Liver (tissue), 9 donors: ENCODE measurements around the gene DPP6. TPM values are rescaled to one million over a fixed set of nuclear protein-coding genes. Genes with fewer than 3 reads are reported as not detected.

Source experiments
- DNase-seq: peaks from one replicate; pipeline ENCODE4 v3.0.0-alpha.2; 2017; ENCODE audit warnings: low spot score
- H3K27ac ChIP-seq, 2 donors: one replicate each; pipeline ENCODE4 v1.7.0; 2013; ENCODE audit warnings: inconsistent platforms in 2 of 2, low read length in 2 of 2, control low read depth in 1 of 2, low read depth in 1 of 2, mild to moderate bottlenecking in 1 of 2
- H3K27me3 ChIP-seq, 4 donors: one replicate each; pipeline versions ENCODE4 v1.6.1 to v1.7.0; 2013; ENCODE audit warnings: low read length in 3 of 4, inconsistent platforms in 1 of 4, mild to moderate bottlenecking in 1 of 4, moderate library complexity in 1 of 4; ENCODE audit not compliant: control insufficient read depth in 4 of 4, insufficient read depth in 4 of 4
- H3K36me3 ChIP-seq, 4 donors: one replicate each; pipeline versions ENCODE4 v1.6.1 to v1.7.0; 2013; ENCODE audit warnings: low read length in 3 of 4, mild to moderate bottlenecking in 3 of 4, low read depth in 1 of 4, moderate library complexity in 1 of 4; ENCODE audit not compliant: control insufficient read depth in 4 of 4, insufficient read depth in 3 of 4
- H3K4me1 ChIP-seq, 4 donors: one replicate each; pipeline versions ENCODE4 v1.6.1 to v1.7.0; 2013; ENCODE audit warnings: low read length in 3 of 4, mild to moderate bottlenecking in 3 of 4, moderate library complexity in 1 of 4; ENCODE audit not compliant: control insufficient read depth in 4 of 4, insufficient read depth in 4 of 4
- H3K4me3 ChIP-seq, 3 donors: one replicate each; pipeline versions ENCODE4 v1.6.1 to v1.7.0; 2013; ENCODE audit warnings: low read length in 3 of 3, control low read depth in 1 of 3, low read depth in 1 of 3, mild to moderate bottlenecking in 1 of 3
- H3K9ac ChIP-seq, 2 donors: one replicate each; pipeline ENCODE4 v1.7.0; 2013; ENCODE audit warnings: low read length in 2 of 2, mild to moderate bottlenecking in 2 of 2, moderate library complexity in 2 of 2, control low read depth in 1 of 2, low read depth in 1 of 2
- H3K9me3 ChIP-seq, 4 donors: one replicate each; pipeline versions ENCODE4 v1.6.1 to v1.7.0; 2013; ENCODE audit warnings: low read length in 3 of 4; ENCODE audit not compliant: control insufficient read depth in 4 of 4
- EGR1 ChIP-seq, 2 donors: IDR thresholded peaks; 2 replicates each; pipeline ENCODE4 v1.6.1; 2016 to 2018; ENCODE audit warnings: antibody characterized with exemption in 2 of 2, low read depth in 2 of 2
- FOXA1 ChIP-seq: IDR thresholded peaks from 2 replicates; pipeline ENCODE4 v1.6.1; 2016; ENCODE audit warnings: antibody characterized with exemption
- FOXA2 ChIP-seq: IDR thresholded peaks from 2 replicates; pipeline ENCODE4 v1.6.1; 2016; ENCODE audit warnings: antibody characterized with exemption
- GABPA ChIP-seq, 2 donors: IDR thresholded peaks in 1 of 2; conservative IDR thresholded peaks in 1 of 2; 2 replicates each; pipeline ENCODE4 v1.6.1; 2016; ENCODE audit warnings: antibody characterized with exemption in 2 of 2, mild to moderate bottlenecking in 1 of 2, moderate library complexity in 1 of 2
- HNF4G ChIP-seq: IDR thresholded peaks from 2 replicates; pipeline ENCODE4 v1.6.1; 2016; ENCODE audit warnings: antibody characterized with exemption
- JUND ChIP-seq, 2 donors: IDR thresholded peaks; 2 replicates each; pipeline ENCODE4 v1.6.1; 2016; ENCODE audit warnings: antibody characterized with exemption in 2 of 2
- NR2F2 ChIP-seq: IDR thresholded peaks from 2 replicates; pipeline ENCODE4 v1.6.1; 2016; ENCODE audit warnings: antibody characterized with exemption
- RAD21 ChIP-seq, 2 donors: IDR thresholded peaks; 2 replicates each; pipeline ENCODE4 v1.6.1; 2016; ENCODE audit warnings: antibody characterized with exemption in 2 of 2, mild to moderate bottlenecking in 2 of 2
- RXRA ChIP-seq, 2 donors: IDR thresholded peaks; 2 replicates each; pipeline ENCODE4 v1.6.1; 2017 to 2018; ENCODE audit warnings: antibody characterized with exemption in 2 of 2, mild to moderate bottlenecking in 1 of 2
- SP1 ChIP-seq: IDR thresholded peaks from 2 replicates; pipeline ENCODE4 v1.6.1; 2018; ENCODE audit warnings: antibody characterized with exemption, mild to moderate bottlenecking
- TAF1 ChIP-seq: conservative IDR thresholded peaks from 2 replicates; pipeline ENCODE4 v1.6.1; 2016; ENCODE audit warnings: antibody characterized with exemption, mild to moderate bottlenecking
- WGBS: extraction: QIAGEN DNeasy Blood & Tissue Kit; methylation state at CpG from one replicate; pipeline ENCODE4 v1.1.7; 2013; 5-methylcytosine and 5-hydroxymethylcytosine counted together
- polyA plus RNA-seq, 2 donors: library from polyadenylated mRNA; stranded (reverse) in 1 of 2; unstranded in 1 of 2; fragments of 200-250 nt in 1 of 2; fragments of >200 nt in 1 of 2; fragmentation: Nextera tagmentation in 1 of 2; extraction: Ambion mirVana in 1 of 2; gene quantifications; one replicate each; pipeline versions ENCODE4 v1.2.1 to v1.2.3, GENCODE V29; 2013 to 2015
- total RNA-seq, 2 donors: library from RNA; depleted of rRNA; stranded (reverse); fragments of >200 nt; gene quantifications; one replicate each; pipeline ENCODE4 v1.2.3, GENCODE V29; 2014
- TF ChIP-seq, protein P1 (sequence below): IDR thresholded peaks from 2 replicates; pipeline ENCODE4 v1.6.1; 2016; ENCODE audit warnings: antibody characterized with exemption
- TF ChIP-seq, protein P2 (sequence below): fragments of 150-350 bp; IDR thresholded peaks from 2 replicates; pipeline ENCODE4 v1.5.1; 2017; ENCODE audit warnings: improper control_type of control experiment, low read depth, low read length; ENCODE audit not compliant: missing input control
- TF ChIP-seq, protein P3 (sequence below): IDR thresholded peaks from 2 replicates; pipeline ENCODE4 v1.6.1; 2016; ENCODE audit warnings: antibody characterized with exemption, mild to moderate bottlenecking
- TF ChIP-seq, protein P4 (sequence below): IDR thresholded peaks from 2 replicates; pipeline ENCODE4 v1.6.1; 2016; ENCODE audit warnings: antibody characterized with exemption
- donor health status: healthy.
- donor health status: healthy.
- donor health status: healthy.
- donor health status: healthy.
- donor health status: healthy.

The DPP6 gene
- total and polyA plus RNA-seq, 4 donors = 0.01 TPM; not detected in 3

DNA sequence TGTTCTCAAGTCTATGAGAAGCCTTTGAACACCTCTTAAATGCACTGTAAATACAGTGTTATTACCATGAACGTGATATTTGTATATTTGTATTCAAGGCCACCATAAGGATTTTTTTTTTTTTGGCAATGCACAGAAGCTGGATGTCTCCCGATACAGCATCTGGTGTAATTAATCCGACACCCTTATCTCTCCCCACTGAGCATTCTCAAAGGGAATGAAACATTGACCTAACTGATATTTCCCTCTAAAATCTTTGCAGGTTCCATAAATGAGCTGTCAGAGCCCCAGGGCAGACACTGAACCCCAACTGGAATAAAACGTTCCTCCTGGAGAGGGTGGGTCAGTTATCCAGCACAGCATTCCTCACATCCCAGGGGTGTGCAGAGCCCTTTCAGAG is 634.1 kb downstream of the DPP6 start:
- 56% methylated on average over 4 of the region's 4 CpGs for WGBS
- no peak for DNase-seq

DNA sequence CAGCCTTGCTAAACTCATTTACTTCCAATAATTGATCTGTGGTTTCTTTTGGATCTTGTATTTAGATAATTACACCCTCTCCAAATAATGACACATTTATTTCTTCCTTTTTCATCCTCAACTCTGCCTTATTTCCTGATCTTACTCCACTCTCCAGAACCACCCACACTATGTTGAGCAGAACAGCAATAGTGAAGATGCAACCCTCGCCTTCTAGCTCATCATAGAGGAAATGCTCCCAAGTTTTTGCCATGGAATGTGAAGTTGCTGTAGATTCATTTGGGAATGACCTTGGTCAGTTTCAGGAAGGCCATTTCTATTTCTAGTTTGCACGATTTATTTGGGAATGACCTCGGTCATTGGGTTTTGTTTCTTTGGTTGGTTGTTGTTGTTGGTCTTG is 636.8 kb downstream of the DPP6 start:
- TF ChIP-seq TAF1 (no peak), NR2F2 (no peak), JUND (IDR thresholded peaks at IDR 0.05) (no peak), RAD21 (IDR thresholded peaks at IDR 0.05) (no peak), FOXA2 (no peak), GABPA (IDR thresholded peaks at IDR 0.05 in 1 of 2, conservative IDR thresholded peaks at IDR 0.05 in 1 of 2) (no peak)
- Histone ChIP-seq H3K36me3 (no peaks in the 10 kb centered on the region), H3K4me3 (no peak overlapping the region), H3K9ac (no peak overlapping the region), H3K4me1 (no peaks in the 10 kb centered on the region), H3K27ac (no peak overlapping the region), H3K27me3 (peaks cover 0 to 7% (median 0%) of the 10 kb centered on the region in 4 donors), H3K9me3 (no peaks in the 10 kb centered on the region)
- DNase-seq = no peak
- WGBS = 71% methylated on average over 3 of the region's 3 CpGs

More for the DNA sequence above, 634.1 kb downstream of the DPP6 start:
- Histone ChIP-seq H3K4me3 (no peak overlapping the region), H3K27ac (no peak overlapping the region), H3K4me1 (no peaks in the 10 kb centered on the region), H3K9ac (no peak overlapping the region), H3K9me3 (no peaks in the 10 kb centered on the region), H3K36me3 (no peaks in the 10 kb centered on the region), H3K27me3 (peaks cover 0 to 8% (median 0%) of the 10 kb centered on the region in 4 donors)
- TF ChIP-seq JUND (IDR thresholded peaks at IDR 0.05) (no peak), RXRA (IDR thresholded peaks at IDR 0.05) (no peak), TAF1 (no peak), SP1 (no peak), FOXA1 (no peak), RAD21 (IDR thresholded peaks at IDR 0.05) (no peak), HNF4G (no peak), EGR1 (IDR thresholded peaks at IDR 0.05; ENCODE audit: low read depth in 2 of 2) (no peak)
- TF ChIP-seq, protein P1, sequence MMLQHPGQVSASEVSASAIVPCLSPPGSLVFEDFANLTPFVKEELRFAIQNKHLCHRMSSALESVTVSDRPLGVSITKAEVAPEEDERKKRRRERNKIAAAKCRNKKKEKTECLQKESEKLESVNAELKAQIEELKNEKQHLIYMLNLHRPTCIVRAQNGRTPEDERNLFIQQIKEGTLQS = no peak
- TF ChIP-seq, protein P2, sequence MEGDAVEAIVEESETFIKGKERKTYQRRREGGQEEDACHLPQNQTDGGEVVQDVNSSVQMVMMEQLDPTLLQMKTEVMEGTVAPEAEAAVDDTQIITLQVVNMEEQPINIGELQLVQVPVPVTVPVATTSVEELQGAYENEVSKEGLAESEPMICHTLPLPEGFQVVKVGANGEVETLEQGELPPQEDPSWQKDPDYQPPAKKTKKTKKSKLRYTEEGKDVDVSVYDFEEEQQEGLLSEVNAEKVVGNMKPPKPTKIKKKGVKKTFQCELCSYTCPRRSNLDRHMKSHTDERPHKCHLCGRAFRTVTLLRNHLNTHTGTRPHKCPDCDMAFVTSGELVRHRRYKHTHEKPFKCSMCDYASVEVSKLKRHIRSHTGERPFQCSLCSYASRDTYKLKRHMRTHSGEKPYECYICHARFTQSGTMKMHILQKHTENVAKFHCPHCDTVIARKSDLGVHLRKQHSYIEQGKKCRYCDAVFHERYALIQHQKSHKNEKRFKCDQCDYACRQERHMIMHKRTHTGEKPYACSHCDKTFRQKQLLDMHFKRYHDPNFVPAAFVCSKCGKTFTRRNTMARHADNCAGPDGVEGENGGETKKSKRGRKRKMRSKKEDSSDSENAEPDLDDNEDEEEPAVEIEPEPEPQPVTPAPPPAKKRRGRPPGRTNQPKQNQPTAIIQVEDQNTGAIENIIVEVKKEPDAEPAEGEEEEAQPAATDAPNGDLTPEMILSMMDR = no peak
- TF ChIP-seq, protein P3, sequence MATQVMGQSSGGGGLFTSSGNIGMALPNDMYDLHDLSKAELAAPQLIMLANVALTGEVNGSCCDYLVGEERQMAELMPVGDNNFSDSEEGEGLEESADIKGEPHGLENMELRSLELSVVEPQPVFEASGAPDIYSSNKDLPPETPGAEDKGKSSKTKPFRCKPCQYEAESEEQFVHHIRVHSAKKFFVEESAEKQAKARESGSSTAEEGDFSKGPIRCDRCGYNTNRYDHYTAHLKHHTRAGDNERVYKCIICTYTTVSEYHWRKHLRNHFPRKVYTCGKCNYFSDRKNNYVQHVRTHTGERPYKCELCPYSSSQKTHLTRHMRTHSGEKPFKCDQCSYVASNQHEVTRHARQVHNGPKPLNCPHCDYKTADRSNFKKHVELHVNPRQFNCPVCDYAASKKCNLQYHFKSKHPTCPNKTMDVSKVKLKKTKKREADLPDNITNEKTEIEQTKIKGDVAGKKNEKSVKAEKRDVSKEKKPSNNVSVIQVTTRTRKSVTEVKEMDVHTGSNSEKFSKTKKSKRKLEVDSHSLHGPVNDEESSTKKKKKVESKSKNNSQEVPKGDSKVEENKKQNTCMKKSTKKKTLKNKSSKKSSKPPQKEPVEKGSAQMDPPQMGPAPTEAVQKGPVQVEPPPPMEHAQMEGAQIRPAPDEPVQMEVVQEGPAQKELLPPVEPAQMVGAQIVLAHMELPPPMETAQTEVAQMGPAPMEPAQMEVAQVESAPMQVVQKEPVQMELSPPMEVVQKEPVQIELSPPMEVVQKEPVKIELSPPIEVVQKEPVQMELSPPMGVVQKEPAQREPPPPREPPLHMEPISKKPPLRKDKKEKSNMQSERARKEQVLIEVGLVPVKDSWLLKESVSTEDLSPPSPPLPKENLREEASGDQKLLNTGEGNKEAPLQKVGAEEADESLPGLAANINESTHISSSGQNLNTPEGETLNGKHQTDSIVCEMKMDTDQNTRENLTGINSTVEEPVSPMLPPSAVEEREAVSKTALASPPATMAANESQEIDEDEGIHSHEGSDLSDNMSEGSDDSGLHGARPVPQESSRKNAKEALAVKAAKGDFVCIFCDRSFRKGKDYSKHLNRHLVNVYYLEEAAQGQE = no peak
- TF ChIP-seq, protein P4, sequence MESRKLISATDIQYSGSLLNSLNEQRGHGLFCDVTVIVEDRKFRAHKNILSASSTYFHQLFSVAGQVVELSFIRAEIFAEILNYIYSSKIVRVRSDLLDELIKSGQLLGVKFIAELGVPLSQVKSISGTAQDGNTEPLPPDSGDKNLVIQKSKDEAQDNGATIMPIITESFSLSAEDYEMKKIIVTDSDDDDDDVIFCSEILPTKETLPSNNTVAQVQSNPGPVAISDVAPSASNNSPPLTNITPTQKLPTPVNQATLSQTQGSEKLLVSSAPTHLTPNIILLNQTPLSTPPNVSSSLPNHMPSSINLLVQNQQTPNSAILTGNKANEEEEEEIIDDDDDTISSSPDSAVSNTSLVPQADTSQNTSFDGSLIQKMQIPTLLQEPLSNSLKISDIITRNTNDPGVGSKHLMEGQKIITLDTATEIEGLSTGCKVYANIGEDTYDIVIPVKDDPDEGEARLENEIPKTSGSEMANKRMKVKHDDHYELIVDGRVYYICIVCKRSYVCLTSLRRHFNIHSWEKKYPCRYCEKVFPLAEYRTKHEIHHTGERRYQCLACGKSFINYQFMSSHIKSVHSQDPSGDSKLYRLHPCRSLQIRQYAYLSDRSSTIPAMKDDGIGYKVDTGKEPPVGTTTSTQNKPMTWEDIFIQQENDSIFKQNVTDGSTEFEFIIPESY = no peak
